OCI-LY7 (cell line): ENCODE data around the gene SAC3D1.

Experiments used
- CTCF ChIP-seq: fragments of 200-600 bp; sonication (generic); conservative IDR thresholded peaks from 2 replicates; pipeline ENCODE4 v1.5.1; 2014; ENCODE audit warnings: mild to moderate bottlenecking, antibody characterized with exemption, low read length, moderate library complexity, mixed read lengths
- EZH2phosphoT487 ChIP-seq: fragments of 200-600 bp; sonication (generic); IDR thresholded peaks from 2 replicates; pipeline ENCODE4 v1.6.1; 2018; ENCODE audit warnings: low read depth, borderline replicate concordance, mild to moderate bottlenecking, mixed run types, antibody characterized with exemption, low read length, moderate library complexity, mixed read lengths

- TF ChIP-seq CTCF, result no peak
- TF ChIP-seq EZH2phosphoT487, result no peak
Measured at GRCh38 chr11:65043881-65044501, 3.0 kb downstream of the SAC3D1 start.
